Activated CD4-positive, alpha-beta T cell treated with anti-CD3 and anti-CD28 coated beads, Interleukin-2, amount 50 U/mL, for 1 hour (primary cell): ENCODE measurements around the gene PDK2.

ENCODE experiments used
- DNase-seq: peaks from one replicate; pipeline ENCODE4 v3.0.0-alpha.2; 2020

The PDK2 gene

GRCh38 chr17:50094753-50095619 is at the start of gene PDK2:
PDK2 (plus strand) TSS chr17:50095351; CDS start chr17:50095436, 85 bp downstream.
- DNase-seq = peak; percentile 94

DNA sequence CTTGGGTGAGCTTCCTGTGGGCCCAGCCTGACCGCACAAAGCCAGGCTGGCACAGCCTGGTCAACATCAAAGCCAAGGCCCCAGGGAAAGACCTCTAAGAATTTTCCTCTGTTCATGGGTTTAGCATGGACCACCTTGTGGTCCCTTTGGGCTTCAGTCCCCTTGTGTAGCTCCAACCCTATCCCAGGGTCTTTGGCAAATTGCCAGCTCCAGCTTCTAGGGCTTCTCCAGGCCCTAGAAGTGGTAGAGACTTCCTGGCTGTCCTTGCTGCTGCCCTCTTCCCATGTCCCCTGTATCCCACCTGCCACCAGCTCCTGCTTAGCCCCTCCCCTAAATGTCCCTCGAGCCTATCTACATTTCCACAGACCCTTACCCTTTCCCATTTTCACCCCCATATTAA is 49.0 kb upstream of the PDK2 start:
- DNase-seq = no peak

DNA sequence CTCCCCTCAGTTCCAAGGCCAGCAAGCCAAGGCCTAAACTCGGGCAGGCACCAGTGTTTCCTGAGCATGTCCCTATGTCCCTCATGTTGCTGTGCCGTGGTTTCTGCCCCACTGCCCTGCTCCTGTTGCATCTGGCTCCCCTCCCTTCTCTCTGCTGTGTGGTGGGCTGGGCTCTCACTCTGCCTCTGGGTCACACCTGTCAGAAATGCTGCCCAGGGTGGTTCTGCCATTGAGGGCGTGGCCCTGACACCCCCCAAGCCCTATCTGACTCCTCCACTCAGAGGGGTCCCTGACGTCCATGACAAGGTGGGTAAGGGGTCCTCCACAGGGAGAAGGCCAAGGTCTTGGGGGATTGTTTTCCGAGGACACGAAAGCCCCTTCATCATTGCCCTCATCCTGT is 48.5 kb upstream of the PDK2 start:
- DNase-seq = no peak

- no peak for DNase-seq
Measured at GRCh38 chr17:50047083-50047482, 48.1 kb upstream of the PDK2 start.

DNA sequence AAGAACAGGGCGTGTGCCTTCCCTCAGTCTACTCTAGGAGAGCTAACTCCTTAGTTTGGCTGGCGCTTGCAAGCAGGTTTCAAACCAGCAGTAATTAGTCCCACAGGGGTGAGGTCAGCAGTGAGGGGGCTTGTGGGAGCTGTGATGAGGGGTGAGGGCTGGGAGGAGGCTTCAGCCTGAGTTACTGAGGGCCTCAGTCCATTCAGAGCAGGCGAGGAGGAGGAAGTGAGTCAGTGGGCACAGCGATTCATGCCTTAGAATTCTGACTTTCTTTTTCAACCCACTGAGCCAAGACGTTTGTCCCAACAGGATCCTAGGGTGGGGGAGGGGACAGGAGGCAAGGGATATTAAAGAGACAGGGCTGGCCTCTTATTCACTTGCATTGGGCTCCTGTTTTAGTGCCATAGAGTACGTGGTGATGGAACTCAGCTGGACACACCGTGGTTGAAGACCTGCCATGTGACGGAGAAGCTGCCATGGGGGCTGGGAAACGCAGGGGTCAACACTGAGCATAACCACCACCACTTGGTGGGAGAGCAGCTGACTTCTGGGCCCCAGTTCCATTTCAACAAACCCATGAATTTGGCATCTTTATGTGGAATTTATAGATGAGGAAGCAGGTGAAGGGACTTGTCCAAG is 47.5 kb upstream of the PDK2 start:
- no peak for DNase-seq

DNA sequence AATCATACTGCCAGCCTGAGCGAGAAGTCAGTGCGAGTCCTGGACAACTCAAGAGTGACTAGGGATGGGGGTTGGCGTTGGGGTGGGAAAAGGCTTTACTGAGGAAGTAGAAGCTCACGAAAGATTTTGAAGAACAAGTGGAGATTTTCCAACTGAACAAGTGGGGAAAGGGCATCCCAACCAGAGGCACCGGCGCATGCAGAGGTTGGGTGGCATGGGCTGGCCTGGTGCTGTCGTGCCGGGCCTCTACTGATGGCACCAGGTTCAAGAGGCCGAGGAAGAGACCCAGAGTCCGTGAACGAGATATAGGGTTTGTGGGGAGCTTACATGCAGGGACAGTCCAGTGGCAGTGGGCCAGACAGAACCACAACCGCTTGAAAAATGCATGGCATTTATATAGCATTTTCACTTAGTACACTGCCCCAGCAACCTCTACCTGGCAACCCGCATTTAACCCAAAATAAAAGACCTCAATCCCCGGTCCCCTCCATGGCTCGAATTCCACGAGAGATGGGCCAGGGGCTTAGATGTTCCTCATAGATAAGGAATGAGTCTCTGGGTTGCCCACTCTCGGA is 46.9 kb upstream of the PDK2 start:
- no peak for DNase-seq

DNA sequence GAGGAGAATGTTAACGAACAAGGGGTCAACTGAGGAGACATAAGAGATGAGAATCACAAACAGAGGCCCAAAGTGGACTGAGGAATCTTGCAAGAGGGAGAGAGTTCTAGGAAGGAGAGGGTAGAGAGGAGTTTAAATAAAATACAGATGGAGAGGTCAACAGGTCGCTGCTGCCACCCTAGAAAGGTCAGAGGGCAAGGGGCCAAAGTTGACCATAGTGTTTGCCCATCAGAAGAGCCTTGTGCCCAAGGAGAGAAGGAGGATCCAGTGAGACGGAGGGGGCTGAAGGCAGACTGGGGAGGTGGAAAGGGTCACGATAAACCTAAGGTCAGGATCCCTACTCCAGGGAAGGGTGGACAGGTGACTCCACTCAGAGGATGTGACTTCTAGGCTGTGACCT is 46.2 kb upstream of the PDK2 start:
- DNase-seq = no peak

GRCh38 chr17:50049636-50050035 is 45.5 kb upstream of the PDK2 start:
- no peak for DNase-seq

DNA sequence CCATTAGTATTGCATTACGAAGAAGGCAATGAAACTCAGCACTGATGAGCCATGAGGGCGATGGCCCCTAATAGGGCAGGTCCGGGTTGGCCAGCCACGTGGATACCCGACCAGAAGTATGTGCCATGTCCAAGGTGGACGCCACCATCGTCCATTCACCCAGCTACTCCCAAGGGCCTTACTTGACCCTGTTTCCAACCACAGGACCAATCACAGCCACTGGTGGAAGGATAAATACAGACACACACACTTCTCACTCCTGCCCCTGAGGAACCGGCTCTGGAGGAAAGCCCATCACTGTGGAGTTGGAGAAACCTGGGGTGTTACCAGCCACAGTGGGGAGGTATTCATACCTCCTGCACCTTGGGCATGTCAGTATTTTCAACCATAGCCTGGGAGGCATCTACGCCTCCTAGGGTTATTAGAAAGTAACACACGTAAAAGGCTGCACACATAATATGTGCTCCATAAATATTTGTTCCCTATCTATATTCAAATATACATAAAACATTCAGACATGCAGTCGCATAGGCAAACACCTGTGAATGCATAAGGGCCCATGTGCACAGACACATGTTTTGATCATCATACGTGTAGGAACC is 44.6 kb upstream of the PDK2 start:
- DNase-seq = no peak

GRCh38 chr17:50051082-50051576 is 44.0 kb upstream of the PDK2 start:
- peak; percentile 8 for DNase-seq

GRCh38 chr17:50051606-50052005 is 43.5 kb upstream of the PDK2 start:
- DNase-seq = no peak

DNA sequence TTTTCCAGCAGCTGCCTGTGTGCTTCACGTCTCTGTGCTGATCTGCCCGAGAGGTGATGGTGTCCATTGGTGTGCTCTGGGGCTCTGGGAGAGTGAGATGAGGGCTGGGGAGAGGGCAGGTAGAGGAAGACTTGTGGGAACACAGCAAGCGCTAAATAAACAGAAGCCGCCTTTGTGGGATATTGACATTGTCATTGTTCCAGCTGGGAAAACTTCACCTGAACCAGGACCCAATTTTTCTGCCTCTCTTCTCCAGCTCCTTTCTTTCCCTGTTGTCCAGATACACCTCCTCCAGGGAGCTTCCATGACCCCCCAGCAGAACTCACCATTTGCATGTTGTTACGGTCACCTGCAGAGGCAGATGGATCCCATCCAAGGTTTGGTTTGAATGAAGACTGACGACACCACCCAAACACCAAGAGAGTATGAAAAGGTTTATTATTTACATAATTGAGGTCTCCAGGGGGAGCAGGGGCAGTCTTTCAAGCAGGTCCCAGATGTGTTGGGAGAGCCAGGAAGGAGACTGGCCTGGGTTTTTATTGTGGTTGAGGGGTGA is 42.8 kb upstream of the PDK2 start:
- DNase-seq = no peak

GRCh38 chr17:50052822-50053653 is 42.1 kb upstream of the PDK2 start:
- DNase-seq = no peak

GRCh38 chr17:50053654-50053960 is 41.5 kb upstream of the PDK2 start:
- no peak for DNase-seq

DNA sequence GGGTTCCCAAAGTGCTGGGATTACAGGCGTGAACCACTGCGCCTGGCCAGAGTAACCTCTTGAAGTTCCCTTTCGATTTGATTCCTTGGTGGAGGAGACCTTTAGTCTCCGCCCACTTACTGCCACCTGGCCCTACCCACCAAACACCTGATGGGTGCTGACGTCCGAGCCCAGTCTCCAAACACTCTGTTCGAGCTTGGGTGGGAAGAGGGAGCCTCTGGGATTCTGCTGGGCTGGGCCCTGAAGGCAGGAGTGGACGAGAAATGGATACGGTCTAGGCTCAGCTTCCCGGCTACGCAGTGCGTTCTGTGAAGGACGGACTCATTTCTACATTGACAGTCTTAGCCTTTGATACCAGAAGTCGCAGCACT is 40.1 kb upstream of the PDK2 start:
- DNase-seq = no peak

DNA sequence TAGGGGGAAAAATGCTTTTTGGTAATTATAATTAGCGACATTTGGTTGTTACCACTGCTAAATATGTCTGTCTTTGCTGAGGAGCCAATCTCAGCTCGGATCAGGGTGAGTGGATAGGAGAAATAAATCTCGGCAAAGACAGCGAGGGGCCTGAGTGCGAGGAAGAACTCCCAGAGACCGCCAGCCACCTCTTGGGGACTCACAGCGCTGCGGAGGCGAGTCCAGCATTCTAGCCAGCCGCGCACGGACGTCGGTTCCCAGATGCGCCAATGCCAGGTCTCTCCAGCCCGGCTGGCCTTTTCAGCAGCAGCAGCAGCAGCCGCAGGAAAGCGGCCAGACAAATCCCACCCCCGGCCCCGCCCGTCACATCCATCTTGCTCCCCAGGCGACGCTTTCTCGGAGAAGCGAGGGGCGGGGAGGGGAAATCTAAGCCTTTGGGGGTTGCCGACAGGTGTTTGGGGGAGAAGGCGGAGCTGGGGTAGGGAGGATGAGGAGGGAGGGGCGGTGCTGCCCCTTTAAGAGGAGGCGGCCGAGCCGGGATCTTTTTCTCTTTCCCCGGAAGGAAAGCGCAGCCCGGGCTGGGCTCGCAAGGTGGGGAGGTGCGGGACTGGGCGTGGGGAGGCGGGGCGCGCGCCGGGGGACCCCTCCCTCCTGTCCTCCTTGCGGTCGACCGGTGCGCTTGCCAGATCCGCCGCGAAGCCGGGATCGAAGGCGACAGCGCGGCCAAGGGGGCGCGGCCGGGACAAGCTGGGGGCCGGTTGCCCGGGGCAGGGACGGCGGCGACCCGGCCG is 39.5 kb upstream of the PDK2 start, which contains the start of gene ITGA3:
TSS of gene ITGA3 (plus strand) at position 685 of the 791 bp plus-strand sequence. CDS start 330 bp downstream, outside the sequence.
- peak; percentile 59 for DNase-seq

DNA sequence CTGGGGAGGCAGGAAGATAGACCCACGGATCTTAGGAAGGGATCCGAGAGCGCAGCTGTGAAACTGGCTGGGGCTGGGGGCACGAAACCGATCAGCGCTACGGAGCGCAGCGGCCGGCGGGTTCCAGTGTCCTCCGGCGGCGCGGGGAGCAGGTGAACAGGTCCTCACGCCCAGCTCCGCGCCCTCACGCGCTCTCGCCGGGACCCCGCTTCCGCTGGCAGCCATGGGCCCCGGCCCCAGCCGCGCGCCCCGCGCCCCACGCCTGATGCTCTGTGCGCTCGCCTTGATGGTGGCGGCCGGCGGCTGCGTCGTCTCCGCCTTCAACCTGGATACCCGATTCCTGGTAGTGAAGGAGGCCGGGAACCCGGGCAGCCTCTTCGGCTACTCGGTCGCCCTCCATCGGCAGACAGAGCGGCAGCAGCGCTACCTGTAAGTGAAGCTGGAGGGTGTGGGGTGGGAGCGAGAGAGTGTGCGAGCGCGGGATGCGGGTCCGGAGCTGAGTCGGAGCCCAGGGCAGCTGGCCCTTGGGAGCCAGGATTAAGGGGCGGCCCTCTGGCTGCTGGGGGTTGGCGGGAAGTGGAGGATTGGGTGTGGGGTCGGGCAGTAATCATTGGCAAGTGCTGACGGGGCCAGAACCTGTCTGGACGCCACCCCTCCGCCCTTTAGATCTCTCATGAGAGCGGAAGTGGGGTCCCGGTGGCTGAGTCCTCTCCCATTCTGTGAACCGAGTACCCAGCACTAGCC is 38.8 kb upstream of the PDK2 start:
- peak; percentile 62 for DNase-seq

DNA sequence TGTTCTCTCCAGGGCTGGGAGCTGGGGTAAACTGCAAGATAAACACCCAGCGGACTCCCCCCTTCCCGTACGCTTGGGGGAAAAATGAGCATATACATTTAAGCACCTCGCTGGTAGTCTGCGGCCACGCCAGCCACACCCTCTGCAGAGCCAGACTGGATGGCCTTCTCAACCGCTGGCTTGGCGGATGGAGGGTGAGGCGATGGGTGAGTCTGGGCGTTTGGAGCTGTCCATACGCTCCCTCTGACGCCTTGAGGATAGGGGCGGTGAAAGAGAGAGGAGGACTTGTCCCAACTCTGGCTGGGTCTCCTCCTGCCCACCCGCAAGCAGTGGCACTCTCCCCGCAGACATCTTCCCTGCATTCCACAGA is 38.2 kb upstream of the PDK2 start:
- DNase-seq = no peak

DNA sequence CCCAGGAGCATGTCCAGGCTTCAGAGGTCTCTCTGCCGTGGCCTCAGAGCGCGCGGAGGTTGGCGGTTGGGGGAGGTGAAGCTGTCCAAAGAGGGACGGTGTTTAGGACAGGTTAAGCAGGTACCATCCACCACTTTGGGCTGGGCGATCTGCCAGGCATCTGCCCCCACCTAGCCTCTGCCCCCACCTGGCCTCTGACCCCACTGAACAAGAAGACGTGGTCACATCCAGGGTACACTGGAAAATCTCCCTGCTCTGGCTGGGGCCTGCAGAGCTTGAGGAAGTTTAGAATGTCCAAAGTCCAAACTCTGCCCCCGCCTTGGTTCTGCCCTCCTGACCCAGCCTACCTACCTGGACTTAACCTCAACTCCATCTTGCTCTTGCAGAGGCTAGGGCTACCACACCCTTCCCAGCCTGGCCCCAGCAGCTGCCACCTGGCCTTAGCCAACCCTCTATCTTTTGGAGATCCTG is 37.6 kb upstream of the PDK2 start:
- DNase-seq = no peak

GRCh38 chr17:50058296-50058953 is 36.7 kb upstream of the PDK2 start:
- no peak for DNase-seq
